ENCODE results near the gene NCKAP5.

NCKAP5 gene

DNA sequence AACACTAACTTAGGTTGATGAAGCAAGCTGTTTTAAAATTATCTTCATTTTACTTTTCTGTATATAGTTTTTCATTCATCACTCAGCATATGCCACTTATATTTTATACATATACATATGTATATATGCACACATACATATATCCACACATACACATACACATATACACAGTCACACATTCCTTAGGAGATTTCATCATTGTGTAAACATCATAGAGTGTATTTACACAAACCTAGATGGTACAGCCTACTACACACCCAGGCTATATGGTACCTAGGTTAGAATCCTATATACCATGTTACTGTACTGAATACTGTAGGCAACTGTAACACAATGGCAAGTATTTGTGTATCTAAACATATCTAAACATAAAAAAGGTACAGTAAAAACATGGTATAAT lies 602.8 kb downstream of the NCKAP5 start:
- no peak for FAIRE-seq

DNA sequence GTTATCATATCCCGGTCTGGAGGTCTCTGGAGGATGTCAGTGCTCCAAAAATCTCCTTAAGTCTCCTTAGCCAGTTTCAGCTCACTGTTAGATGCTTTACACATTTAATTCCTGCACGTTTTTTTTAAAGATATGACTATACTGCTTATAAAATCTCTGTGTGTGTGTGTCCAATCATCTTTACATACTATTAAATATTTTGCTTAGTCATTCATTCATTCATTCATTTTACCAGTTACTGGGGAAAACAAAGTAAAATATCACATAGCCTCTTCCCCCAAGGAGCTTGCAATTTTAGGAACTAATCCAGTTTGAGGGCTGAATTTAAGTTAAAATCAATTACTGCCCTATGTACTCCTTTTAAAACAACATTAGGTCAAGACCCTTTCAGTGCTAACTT lies 605.1 kb downstream of the NCKAP5 start:
- DNase-seq (ENCODE audit: low spot score) (no peak), FAIRE-seq (no peak)

More for the DNA sequence above, 602.8 kb downstream of the NCKAP5 start:
- DNase-seq (ENCODE audit: low spot score): no peak

DNA sequence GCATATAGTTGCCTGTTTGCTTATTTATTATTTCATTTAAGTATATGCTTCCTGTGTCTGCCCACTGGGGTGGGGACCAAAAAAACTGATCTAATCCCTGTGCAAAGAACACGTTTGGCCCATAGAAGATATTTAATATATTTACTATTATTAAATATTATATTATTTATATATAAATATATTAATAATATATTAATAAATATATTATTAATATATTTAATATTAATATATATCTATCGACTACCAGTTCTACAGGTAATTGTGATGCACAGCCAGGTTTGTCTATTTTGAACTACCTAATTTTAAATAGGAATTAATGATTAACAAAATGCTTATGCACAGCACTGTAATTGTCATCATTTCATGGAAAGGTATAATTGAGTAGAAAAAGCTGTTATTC lies 609.4 kb downstream of the NCKAP5 start:
- no peak for FAIRE-seq
- no peak for DNase-seq (ENCODE audit: low spot score)

DNA sequence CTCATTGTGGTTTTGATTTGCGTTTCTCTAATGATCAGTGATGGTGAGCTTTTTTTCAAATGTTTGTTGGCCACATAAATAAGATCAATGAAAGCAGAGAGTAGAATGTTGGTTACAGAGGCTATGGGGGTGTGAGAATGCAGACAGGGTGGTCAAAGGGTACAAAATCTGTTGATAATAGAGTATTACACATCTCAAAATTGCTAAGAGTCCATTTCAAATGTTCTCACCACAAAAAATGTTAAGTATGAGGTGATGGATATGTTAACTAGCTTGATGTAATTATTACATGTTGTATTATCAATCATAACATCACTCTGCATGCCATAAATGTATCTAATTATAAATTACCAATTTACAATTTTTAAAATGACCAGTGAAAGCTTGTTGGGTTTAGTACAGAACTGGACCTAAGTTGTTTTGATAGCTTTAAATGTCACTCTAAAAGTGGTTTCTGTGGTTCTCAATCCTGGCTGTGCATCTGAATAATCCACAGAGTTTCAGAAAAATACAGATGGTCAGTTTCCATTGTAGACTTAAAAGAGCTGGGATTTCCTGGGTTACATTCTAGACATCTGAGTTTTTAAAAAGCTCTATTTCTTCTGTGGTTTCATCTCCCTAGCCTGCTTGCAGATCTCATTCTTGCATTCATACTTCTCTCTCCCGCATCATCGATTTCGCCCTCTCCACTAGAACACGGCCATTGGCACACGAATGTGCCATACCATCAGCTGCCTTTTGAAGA lies 612.2 kb downstream of the NCKAP5 start:
- FAIRE-seq (no peak), DNase-seq (ENCODE audit: low spot score) (no peak)

DNA sequence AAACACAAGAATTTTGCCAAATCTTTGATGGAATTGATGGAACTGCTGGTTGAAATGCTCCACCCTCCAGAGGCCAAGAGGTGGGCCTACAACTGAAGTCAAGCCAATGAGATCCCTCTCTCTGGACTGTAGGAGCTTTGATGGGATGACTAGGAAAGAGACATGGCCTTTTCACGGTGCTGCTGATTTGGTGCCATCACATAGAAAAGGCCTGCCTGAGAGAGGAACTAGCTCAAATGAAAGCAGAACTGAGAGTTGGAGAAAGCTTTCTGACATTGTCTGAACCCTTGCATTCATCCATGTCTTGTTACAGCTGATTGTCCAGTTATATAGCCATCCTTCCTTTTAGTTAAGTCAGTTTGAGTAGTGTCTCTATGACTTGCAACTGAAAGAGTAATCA lies 614.5 kb downstream of the NCKAP5 start:
- FAIRE-seq (no peak), DNase-seq (ENCODE audit: low spot score) (no peak)

DNA sequence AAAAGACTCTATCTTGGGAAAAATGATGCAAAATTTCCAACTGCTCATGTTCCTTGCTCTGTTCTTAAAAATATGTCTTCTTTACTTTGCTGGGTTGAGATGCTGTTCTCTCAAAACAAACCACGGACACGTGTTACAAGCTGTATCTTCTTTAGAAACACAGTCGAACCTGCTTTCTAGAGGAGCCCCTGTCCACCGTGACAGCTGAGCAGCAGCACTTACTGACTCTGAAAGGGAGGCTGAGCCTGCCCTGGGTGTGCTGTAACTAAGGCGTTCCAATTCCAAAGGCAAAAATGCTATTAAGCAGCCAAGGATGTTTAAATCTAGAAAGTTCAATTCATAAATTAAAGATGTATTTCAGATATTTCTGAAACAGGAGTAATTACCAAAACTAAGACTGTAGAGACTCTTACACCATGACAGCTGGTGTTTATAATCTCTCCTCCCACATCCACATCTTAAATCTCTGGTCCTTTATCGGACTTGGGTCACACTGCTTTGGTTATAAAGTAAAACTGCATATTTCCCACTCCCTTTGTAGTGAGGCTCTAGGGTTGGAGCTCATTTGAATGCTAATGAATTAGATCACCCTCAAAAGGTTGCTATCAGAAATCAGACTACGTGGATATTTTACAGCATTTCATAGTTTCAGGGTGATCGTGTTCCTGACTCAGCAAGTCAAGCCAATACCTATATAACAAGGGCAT lies 617.1 kb downstream of the NCKAP5 start:
- no peak for DNase-seq (ENCODE audit: low spot score)

DNA sequence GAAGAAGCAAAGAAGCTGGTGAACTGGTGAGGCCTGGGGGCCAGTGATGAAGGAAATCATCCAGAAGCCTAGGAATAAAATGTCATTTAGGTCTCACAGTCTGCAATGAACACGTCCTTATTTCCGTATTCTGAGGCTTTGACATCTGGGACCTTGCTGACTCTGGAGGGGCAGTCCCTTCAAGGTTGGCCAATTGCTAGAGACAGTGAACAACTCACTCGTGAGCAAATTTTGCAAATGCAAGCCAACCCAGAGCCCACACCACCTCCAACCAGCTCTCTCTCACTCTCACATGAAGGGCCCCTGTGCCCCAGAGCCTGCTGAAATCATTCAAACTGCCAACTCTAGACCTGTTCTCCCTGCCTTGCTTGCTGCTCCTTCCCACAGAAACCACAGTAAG lies 619.2 kb downstream of the NCKAP5 start:
- no peak for FAIRE-seq
- no peak for DNase-seq (ENCODE audit: low spot score)

More for the DNA sequence above, 617.1 kb downstream of the NCKAP5 start:
- no peak for FAIRE-seq

DNA sequence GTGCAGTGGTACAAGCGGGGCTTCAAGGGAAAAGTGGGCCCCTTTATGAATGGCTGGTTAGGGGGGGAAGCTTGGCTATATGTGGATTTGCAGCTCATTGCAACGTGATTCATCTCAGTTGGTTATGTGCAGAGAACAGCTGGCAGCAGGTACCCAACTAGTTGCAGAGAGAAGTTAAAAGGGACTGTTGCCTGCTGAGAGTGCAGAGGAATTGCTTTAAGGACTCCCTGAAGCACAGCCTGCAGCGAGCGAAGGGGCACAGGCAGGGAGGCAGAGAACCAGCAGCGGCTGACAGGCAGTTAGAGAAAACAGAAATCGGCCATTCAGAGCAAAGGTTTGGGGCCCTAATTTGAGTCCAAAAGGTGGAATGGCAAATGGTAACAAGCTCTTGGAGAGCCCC lies 620.1 kb downstream of the NCKAP5 start:
- DNase-seq (ENCODE audit: low spot score): no peak
- no peak for FAIRE-seq

DNA sequence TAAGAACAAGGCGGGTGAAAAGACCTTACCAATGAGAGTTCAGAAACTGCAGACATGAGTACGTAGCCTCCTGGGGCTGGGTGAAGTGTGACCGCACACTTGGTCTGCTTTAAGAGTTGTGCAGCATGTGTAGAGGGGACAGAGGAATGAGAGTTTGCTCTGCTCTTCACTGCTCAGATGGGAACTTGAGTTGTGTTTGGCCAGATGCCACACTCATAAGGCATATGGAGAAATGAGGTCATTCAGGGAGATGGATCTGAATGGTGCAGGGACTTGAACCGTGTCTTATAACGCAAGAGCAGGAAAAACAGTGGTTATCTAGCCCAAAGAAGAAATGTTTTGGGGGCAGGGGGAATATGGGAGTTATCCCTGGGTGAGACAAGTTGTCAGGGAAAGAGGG lies 624.4 kb downstream of the NCKAP5 start:
- FAIRE-seq (no peak), DNase-seq (ENCODE audit: low spot score) (no peak)

DNA sequence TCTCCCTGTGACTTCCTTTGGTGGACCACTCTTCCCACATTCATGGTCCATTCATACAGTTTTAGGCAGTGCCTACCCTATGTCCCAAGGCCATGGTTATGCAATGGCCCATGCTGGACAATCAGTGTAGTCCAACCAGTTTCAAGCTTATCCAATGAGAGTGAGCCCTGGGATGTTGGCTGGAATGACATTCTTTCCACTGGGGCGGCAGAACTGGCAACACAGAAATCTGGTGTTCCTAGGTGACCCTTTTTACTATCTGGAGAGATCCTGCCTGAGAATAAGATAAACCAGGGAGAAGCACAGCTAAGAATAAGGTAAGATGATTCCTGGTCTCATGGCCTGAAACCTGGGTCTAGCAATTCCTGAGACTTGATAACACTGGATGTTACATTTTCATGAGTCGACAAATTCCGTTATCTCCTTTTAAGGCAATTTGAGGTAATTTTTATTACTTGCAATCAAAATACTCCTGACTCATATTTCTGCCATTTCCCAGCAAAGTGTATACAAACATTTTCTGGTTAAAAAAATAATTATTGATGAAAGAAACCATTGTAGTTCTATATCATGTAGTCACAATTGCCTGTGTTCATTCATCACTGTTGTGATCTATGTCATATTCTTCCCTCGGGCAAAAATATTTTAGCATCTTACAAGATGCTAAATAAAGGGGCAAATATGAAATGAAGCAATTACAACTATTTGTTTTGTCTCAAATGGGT lies 626.8 kb downstream of the NCKAP5 start:
- FAIRE-seq: no peak

DNA sequence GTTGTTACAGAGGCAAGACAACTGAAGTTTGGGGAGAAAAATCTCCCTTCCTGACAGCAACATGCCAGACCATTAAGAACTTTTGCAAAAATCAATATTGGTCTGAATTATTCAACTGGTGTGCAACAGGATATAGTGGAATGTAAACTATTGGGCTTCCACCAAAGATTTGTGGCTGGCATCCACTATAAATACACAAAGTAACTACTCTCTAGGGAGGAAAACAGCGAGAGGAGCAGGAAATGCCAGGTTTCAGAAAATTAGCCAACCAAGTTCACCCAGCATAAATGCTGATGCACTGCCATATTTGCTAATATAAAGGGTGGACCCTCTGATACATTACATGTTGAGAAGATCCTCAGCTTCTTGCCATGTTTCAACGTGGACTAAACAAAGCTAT lies 630.6 kb downstream of the NCKAP5 start:
- FAIRE-seq (no peak), DNase-seq (ENCODE audit: low spot score) (no peak)

More for the DNA sequence above, 626.8 kb downstream of the NCKAP5 start:
- no peak for DNase-seq (ENCODE audit: low spot score)

DNA sequence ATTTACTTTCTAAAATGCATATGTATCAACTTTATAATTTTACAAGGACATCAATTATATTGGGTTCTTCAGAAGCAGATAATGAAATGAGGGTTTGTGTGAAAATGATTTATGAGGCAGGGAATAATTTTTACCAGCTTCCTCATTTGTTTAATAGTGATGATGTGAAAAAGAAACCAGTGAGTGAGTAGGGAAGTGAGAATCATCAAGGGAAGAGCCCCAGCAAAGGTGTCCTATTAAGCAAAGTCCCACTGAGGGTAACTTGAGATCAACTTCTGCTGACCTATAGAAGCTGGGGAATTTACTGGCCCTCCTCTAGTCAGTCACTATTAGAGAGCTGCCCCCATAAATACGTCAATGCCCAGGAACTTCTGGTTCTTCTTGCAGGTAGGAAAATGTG lies 631.5 kb downstream of the NCKAP5 start:
- DNase-seq (ENCODE audit: low spot score): no peak
- FAIRE-seq: no peak

DNA sequence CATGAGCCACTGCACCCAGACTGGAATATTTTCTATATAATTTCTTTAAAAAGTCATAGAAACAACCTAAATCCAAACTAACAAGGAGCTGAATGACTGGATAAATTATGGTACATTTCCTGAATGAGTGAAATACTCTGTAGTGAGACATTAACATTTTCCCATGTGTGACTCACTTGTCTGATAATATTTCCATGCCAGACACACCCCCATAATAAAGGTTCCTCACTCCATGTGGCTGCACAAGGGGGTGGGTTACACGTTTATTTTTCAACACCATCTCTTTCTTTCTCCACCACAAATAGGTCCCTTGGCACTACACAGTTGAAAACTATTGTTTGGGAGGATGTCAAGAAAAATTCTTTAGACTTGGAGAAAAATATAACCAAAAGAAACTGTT lies 632.0 kb downstream of the NCKAP5 start:
- FAIRE-seq (no peak), DNase-seq (ENCODE audit: low spot score) (no peak)

DNA sequence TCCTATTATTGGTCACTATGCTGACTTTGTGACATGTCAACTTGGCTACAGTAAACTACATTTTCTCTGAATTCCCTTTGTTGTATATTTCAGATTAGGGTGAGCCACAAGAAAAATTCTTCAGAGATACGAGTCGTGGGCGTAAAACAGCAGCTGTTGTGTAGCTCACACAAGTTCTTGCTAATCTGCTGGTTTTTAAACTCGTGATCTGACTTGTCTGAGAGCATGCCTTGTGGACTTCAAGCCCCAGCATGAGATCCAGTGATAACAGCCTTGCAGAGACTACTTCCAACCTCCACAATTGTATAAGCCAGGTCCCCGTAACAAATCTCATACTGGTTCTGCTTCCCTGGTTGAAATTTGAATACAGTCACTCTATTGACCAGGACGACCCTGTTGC lies 638.5 kb downstream of the NCKAP5 start:
- DNase-seq (ENCODE audit: low spot score) (no peak), FAIRE-seq (no peak)

DNA sequence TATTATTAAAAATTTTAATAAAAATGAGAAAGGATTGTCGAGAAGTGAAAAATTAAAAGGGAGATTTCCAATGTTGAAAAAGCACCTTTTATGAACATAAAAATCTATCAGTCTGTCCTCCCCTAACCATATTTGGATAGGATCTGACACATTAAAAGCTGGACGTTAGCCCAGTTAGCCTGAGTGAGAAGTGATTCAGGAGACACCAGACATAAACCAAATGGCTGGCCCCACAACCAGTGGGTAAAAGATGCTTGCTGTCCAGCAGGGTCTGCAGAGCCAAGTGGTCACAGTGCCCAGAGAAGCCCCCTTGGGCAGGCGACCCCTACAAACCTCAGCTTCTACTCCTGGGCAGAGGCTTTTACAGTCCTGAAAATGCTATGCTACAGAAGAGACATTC lies 644.5 kb downstream of the NCKAP5 start:
- FAIRE-seq (no peak), DNase-seq (ENCODE audit: low spot score) (no peak)

DNA sequence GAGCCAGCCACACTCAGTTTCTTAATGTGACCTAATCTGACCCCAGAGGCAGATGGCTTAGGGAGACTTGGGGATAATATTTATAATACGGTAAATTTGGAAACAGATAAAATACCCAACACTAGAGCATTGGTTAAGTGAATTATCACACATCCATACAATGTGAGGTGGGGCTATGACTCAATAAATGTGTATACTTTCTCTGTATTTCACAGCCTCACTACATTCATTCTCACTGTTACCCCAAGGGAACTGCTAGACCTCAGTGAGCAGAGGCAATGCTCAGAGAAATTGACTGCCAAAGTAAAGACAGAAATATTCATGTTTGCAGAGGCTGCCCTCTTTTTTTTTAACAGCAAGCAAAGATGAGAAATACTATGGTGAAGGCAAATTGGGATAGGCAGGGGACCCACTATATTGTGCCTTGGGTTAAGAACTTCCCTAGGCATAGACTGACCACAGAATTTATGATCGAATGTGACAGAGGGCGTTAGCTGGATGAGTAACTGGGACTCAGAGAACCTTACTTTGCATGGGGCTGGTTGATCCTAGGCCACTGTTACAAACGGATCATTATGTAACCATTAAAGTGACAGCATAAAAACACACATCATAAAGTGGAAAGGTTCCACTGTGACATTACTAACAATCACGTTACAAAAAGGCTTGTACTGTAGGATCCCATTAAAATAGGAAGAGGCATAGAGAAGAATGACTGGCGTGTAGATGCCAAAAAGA lies 652.3 kb downstream of the NCKAP5 start:
- no peak for FAIRE-seq
- no peak for DNase-seq (ENCODE audit: low spot score)

DNA sequence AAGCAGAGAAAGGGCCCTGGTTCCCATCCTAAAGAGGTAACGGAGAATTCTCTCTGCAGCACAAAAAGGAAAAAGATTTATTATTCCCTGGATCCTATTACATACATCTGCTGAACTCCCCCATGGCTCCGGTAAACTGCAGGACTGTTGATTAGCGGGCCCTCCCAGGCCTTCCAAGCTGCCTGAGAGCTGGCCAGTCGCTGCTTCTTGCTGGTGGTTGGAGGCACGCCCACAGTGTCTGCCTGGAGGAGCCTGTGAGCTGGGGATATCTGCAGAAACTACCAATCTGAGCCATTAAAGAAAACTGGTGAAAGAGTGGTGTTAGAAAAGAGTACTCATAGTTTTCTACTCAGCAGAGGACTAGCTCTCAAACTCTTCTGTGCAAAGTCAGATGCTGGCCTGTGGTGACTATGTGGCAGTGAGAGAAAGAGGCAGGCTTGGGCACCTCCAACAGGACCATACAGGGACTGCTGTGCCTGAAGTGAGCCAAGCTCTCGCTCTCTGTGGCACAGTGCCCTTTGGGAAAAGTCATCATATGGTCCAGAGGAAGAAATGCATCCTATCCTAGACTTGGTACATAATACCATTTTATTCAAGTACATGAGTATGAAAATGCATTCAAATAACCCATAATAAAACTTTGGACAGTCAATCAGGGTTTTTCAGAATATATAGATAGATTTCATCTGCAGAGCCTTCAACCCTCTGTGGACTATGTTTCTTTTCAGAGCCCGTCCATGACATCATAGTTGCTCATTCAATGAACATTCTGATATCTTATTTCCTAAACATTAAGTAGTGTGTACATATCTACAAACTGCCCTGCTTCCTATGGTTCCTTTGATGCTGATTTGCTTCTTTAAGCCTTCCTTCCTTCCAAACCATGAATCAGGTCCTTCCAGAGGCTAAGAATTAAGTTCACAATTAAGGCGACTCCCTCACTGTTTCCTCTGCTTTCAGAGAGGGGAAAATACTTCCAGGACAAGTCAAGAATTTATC lies 656.2 kb downstream of the NCKAP5 start:
- FAIRE-seq (no peak), DNase-seq (ENCODE audit: low spot score) (no peak)

DNA sequence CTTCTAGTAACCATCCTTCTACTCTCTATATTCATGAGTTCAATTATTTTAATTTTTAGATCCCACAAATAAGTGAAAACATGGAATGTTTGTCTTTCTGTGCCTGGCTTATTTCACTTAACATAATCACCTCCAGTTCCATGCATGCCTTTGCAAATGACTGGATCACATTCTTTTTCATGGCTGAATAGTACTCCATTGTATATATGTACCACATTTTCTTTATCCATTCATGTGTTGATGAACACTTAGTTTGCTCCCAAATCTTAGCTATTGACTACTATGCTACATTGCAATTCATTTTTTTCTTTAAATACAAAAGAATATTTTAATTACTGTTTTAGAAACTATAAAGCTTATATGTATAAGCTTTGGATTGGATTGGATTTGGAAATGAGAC lies 657.8 kb downstream of the NCKAP5 start:
- FAIRE-seq: no peak
- no peak for DNase-seq (ENCODE audit: low spot score)

DNA sequence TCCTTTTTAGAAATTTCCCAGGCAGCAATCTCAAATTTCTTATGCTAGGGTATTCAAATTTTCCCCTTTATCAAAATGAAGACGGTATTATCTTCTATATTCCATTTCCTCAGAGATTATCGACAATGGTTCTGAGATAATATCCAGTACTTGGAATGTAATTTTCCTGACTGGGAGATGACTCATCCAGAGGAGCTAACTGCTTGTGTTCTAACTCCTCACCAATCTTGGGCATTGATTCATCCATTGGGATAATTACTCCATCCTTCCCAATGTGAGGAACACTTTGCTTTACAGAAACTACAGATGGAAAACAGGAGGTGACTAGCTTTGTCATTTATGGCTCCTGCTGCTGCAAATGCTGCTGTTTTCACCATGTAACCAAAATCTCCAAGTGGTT lies 658.8 kb downstream of the NCKAP5 start:
- FAIRE-seq: no peak
- DNase-seq (ENCODE audit: low spot score): no peak

DNA sequence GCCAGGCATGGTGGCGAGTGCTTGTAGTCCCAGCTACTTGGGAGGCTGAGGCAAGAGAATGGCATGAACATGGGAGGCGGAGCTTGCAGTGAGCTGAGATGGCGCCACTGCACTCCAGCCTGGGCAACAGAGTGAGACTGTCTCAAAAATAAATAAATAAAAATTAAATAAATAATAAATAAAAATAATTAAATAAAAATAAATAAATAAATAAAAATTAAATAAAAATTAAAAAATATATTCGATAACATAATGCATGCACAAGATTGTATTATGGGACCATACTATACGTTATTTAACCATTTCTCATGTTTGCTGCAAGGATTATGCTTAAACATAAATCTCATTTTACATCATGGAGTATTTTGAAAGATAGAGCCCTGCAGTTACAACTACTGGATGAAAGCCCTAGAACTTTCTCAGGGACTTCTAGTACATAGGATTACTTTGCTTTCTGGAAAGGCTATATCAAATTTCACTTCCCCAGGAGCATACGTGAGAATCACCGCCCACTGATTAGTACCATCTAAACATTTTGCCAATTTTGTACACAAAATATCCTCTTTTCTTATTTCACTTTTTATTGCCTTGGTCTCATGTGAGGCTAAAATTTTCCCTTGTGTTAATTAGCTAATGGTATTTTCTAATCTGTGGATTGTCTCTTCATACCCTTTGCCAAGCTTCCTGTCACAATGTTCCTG lies 664.0 kb downstream of the NCKAP5 start:
- DNase-seq (ENCODE audit: low spot score) (no peak), FAIRE-seq (no peak)

Data from urothelium cell line (cell line).